ENCODE results near the gene SP1. TPM values are rescaled to one million over a fixed set of nuclear protein-coding genes. Genes with fewer than 3 reads are reported as not detected.
"Not testable (repeated sequence)": the region's sequence is repeated elsewhere in the genome, so short reads cannot be mapped to it uniquely, and the experiment has no call there.

The SP1 gene
- total RNA-seq, 1 donor from 2014 or later: 57.3 TPM

DNA sequence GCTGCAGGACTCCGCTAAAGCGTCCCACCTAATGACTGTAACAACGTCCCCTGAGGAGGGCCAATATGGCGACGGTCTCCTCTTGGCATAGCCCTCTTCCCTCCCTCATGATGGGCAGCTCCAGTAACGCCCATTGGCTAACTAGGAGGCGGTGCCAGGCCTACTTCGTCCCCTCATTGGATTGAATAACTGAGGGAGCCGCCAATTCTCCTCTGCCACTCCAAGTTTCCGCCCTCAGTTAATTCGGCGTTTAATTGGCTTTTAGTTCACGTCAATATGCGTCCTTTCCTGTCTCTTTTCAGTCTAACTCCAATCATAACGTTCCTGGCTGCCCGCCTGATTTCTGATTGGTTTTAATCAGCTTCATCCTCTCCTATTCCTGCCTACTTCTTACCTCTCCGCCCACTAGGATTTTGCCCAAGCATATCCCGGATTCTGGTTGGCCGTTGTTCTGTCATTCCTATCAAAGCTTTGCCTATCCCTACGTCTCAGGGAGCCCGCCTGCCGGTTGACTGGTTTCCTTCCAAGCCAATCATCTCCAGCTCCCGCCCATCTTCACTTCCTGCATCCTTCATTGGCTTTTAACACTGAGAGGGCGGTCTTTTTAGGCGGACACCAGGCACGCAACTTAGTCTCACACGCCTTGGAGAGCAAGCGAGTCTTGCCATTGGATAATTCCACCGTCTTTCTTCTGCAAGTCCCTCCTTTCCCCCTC is 430 bp upstream of the SP1 start:
- TF ChIP-seq, protein P1, sequence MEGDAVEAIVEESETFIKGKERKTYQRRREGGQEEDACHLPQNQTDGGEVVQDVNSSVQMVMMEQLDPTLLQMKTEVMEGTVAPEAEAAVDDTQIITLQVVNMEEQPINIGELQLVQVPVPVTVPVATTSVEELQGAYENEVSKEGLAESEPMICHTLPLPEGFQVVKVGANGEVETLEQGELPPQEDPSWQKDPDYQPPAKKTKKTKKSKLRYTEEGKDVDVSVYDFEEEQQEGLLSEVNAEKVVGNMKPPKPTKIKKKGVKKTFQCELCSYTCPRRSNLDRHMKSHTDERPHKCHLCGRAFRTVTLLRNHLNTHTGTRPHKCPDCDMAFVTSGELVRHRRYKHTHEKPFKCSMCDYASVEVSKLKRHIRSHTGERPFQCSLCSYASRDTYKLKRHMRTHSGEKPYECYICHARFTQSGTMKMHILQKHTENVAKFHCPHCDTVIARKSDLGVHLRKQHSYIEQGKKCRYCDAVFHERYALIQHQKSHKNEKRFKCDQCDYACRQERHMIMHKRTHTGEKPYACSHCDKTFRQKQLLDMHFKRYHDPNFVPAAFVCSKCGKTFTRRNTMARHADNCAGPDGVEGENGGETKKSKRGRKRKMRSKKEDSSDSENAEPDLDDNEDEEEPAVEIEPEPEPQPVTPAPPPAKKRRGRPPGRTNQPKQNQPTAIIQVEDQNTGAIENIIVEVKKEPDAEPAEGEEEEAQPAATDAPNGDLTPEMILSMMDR (IDR thresholded peaks at IDR 0.05; ENCODE audit: insufficient read depth, low read length, poor library complexity, severe bottlenecking): no peak
- H3K27me3 ChIP-seq (ENCODE audit: control insufficient read depth, insufficient read depth, low read length): no peaks in the 10 kb centered on the region
- DNase-seq (ENCODE audit: low read depth): peak; percentile 100
- peaks cover 3% of the 10 kb centered on the region for H3K36me3 ChIP-seq (ENCODE audit: control insufficient read depth, insufficient read depth, low read length)
- H3K4me3 ChIP-seq (ENCODE audit: low read depth, low read length): peak overlapping the region; percentile 48

DNA sequence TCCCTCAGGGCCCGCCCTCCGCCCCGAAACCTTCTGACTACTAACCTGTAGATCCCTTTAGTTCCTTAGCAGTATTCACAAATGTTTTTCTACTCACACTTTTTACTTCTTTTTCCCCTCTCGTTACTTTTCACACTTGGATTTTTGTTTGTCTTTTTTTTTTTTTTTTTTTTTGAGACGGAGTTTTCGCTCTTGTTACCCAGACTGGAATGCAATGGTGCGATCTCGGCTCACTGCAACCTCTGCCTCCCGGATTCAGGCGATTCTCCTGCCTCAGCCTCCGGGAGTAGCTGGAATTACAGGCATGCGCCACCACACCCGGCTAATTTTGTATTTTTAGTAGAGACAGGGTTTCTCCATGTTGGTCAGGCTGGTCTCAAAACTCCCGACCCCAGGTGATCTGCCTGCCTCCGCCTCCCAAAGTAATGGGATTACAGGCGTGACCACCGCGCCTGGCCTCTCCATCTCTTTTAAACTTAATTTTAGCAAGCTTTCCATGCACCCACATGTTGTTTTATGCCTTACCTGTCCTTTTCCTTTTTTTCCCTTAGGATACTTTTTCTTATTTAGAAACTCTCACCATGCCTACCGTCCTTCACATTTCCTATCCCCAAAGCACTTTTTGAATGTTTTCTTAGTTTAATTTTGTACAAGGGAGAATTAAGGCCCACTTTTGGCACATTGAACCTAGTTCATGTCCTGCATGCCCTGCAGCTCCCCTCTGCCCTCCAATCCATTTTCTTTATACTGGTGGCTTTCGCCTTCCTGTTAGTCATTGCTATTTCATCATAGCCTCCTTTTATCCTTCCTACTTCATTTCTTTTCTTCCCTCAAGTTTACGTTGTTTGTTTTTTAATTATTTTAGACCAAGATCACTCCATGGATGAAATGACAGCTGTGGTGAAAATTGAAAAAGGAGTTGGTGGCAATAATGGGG is 1.1 kb downstream of the SP1 start:
- TF ChIP-seq, protein P1 (IDR thresholded peaks at IDR 0.05; ENCODE audit: insufficient read depth, low read length, poor library complexity, severe bottlenecking): no peak

DNA sequence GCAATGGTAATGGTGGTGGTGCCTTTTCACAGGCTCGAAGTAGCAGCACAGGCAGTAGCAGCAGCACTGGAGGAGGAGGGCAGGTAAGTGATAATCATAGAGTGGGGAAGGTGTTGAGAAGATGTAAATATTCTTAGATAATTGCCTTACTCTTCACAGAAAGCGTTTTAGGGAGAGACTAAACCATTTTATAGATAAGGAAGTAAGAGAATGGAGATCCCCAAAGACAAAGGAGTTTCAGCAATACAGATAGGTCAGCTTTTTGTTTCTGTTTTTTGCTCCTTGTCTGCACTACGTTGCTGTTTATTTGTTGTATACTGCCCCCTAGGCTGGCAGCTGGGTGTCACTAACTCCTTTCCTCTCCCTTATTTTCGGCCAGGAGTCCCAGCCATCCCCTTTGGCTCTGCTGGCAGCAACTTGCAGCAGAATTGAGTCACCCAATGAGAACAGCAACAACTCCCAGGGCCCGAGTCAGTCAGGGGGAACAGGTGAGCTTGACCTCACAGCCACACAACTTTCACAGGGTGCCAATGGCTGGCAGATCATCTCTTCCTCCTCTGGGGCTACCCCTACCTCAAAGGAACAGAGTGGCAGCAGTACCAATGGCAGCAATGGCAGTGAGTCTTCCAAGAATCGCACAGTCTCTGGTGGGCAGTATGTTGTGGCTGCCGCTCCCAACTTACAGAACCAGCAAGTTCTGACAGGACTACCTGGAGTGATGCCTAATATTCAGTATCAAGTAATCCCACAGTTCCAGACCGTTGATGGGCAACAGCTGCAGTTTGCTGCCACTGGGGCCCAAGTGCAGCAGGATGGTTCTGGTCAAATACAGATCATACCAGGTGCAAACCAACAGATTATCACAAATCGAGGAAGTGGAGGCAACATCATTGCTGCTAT is 2.0 kb downstream of the SP1 start:
- Histone ChIP-seq H3K36me3 (ENCODE audit: control insufficient read depth, insufficient read depth, low read length) (peaks cover 3% of the 10 kb centered on the region), H3K27me3 (ENCODE audit: control insufficient read depth, insufficient read depth, low read length) (no peaks in the 10 kb centered on the region), H3K4me3 (ENCODE audit: low read depth, low read length) (peak overlapping the region; percentile 60)
- peak; percentile 84 for DNase-seq (ENCODE audit: low read depth)
- TF ChIP-seq, protein P1 (IDR thresholded peaks at IDR 0.05; ENCODE audit: insufficient read depth, low read length, poor library complexity, severe bottlenecking): peak; percentile 48

More for the DNA sequence above, 1.1 kb downstream of the SP1 start:
- H3K36me3 ChIP-seq (ENCODE audit: control insufficient read depth, insufficient read depth, low read length): peaks cover 3% of the 10 kb centered on the region
- H3K27me3 ChIP-seq (ENCODE audit: control insufficient read depth, insufficient read depth, low read length): no peaks in the 10 kb centered on the region
- peak overlapping the region; percentile 60 for H3K4me3 ChIP-seq (ENCODE audit: low read depth, low read length)
- DNase-seq (ENCODE audit: low read depth): no peak

DNA sequence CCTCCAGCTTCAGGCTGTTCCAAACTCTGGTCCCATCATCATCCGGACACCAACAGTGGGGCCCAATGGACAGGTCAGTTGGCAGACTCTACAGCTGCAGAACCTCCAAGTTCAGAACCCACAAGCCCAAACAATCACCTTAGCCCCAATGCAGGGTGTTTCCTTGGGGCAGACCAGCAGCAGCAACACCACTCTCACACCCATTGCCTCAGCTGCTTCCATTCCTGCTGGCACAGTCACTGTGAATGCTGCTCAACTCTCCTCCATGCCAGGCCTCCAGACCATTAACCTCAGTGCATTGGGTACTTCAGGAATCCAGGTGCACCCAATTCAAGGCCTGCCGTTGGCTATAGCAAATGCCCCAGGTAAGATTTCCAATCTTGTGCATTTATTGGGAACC is 3.3 kb downstream of the SP1 start:
- DNase-seq (ENCODE audit: low read depth): no peak
- Histone ChIP-seq H3K36me3 (ENCODE audit: control insufficient read depth, insufficient read depth, low read length) (peaks cover 3% of the 10 kb centered on the region), H3K4me3 (ENCODE audit: low read depth, low read length) (peak overlapping the region; percentile 3), H3K27me3 (ENCODE audit: control insufficient read depth, insufficient read depth, low read length) (no peaks in the 10 kb centered on the region)
- TF ChIP-seq, protein P1 (IDR thresholded peaks at IDR 0.05; ENCODE audit: insufficient read depth, low read length, poor library complexity, severe bottlenecking): no peak

DNA sequence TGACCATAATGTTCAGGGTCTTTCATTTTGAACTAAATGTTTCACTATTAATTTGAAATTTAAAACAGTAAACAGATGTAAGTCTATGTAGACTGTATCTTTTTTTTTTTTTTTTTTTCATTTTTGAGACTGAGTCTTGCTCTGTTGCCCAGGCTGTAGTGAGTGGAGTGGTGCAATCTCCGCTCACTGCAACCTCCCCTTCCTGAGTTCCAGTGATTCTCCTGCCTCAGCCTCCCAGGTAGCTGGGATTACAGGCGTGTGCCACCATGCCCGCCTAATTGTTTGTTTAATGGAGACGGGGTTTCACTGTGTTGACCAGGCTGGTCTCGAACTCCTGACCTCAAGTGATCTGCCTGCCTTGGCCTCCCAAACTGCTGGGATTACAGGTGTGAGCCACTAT is 6.4 kb downstream of the SP1 start:
- not testable (repeated sequence) for H3K4me3 ChIP-seq (ENCODE audit: low read depth, low read length); H3K27me3 ChIP-seq (ENCODE audit: control insufficient read depth, insufficient read depth, low read length)

More for the DNA sequence above, 6.4 kb downstream of the SP1 start:
- not testable (repeated sequence) for DNase-seq (ENCODE audit: low read depth); H3K36me3 ChIP-seq (ENCODE audit: control insufficient read depth, insufficient read depth, low read length)
